GM18867 (cell line): ENCODE data around the gene AR.

Experiments used
- ATAC-seq: cut with Tn5 transposase; IDR thresholded peaks from one replicate; pipeline ENCODE4 v1.9.1; 2021; ENCODE audit warnings: mild to moderate bottlenecking, moderate library complexity; ENCODE audit not compliant: unreplicated experiment

The AR gene

GRCh38 chrX:67564475-67564874 lies 20.7 kb downstream of the AR start:
- no peak for ATAC-seq

- no peak for ATAC-seq
These were observed 24.9 kb downstream of the AR start for GRCh38 chrX:67568769-67569168.

GRCh38 chrX:67570839-67571238 lies 27.0 kb downstream of the AR start:
- ATAC-seq, result no peak

DNA sequence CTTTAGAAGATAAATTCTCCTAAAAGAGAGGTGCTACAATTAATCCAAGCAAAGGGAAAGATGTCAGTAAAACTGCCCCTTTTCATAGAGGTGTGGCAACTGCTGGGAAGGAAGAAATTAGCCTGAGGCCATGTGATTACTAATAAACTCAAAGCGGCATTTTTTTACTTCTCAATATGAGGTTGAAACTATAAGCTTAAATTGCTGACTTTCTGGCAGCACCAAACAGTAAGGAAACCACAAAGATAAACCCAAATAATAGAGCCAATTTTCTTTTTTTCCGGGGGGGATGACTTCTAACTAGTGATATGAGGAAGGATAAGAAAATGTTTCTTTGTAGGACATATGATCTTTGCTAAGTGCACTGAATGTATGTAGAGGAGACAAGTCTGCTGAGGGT lies 30.9 kb downstream of the AR start:
- ATAC-seq, result no peak

DNA sequence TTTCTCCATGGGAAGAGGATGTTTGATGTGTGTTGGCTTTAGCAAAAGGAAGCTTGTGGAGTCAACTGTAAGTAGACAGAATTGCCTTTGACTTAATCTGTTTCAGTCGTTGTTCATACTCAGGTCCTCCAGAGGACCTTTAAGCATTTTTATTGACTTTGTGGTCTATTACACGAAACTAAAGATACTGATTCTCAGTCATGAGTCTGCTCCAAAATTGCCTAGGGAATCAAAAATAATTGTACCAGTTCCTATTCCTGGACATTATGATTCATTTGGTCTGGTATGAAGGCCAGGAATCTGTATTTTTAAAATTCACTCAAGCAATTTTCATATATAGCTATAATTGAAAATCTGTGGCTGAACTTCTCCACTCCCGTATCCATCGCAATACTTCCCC lies 38.6 kb downstream of the AR start:
- ATAC-seq, result no peak

DNA sequence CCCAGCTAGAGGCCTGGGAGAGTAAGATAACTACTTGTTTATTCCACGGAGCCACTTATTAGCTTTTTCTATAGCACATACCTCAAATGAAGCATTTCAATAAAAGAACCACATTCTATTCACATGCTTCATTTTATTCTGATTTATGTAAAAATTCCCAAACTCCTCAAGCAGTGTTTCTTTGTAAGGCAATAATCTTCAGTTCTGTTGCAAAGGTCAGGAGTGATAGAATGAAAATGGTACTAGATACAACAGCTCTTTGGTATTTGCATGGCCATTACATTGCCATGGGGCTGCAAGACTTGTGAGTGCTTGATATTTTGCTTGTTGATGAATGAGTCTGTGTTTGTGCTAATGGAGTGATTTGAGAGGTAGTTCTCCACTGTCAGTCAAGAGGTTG lies 39.4 kb downstream of the AR start:
- no peak for ATAC-seq

DNA sequence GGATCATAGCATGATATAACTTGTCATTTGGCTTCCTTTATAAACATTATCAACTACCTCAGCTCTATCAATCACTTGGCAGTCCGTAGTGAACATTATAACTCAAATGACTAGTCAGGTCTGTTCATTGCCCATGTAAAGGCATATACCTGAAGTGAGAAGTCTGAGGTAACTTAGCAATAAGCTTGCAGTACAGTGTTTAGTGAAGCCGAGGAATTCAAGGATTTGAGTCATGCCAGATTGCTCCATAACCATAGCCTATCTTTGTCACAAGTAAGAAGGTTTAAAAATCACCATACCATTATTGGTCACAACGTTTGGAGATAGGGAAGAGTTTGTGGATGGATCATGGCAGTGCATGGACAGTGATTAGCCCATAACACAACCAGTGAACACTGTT lies 41.6 kb downstream of the AR start:
- no peak for ATAC-seq

DNA sequence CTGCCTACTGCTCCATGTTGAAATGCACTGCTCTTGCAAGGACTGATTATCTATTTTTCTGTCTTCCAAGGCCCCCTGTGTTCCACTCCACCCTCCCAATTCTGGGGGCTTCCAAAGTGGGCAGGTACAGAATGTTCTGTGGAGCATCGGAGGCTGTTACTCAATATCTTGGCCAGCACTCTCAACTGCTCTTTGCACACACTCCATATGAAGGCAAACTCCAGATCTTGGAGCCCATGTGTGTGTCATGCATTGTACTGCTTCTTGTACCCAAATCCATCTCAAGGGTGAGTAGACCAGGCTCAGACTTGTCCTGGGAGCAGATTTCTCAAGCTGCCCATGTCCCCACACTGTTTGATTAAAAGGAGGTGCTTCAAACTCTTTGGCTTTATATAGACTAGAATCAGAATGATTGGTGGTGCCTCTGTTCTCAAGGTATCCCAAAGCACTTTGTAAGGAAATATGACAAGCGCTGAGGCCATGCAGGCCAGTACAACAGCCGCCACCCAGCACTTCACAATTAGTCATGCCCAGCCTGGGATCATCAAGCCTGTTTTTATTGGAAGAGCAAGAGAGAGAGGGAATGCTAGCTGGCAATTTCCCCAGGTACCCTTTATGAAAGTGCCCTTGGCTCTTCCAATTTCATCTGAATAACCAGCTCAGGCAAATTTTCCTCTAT lies 44.3 kb downstream of the AR start:
- ATAC-seq, result no peak

DNA sequence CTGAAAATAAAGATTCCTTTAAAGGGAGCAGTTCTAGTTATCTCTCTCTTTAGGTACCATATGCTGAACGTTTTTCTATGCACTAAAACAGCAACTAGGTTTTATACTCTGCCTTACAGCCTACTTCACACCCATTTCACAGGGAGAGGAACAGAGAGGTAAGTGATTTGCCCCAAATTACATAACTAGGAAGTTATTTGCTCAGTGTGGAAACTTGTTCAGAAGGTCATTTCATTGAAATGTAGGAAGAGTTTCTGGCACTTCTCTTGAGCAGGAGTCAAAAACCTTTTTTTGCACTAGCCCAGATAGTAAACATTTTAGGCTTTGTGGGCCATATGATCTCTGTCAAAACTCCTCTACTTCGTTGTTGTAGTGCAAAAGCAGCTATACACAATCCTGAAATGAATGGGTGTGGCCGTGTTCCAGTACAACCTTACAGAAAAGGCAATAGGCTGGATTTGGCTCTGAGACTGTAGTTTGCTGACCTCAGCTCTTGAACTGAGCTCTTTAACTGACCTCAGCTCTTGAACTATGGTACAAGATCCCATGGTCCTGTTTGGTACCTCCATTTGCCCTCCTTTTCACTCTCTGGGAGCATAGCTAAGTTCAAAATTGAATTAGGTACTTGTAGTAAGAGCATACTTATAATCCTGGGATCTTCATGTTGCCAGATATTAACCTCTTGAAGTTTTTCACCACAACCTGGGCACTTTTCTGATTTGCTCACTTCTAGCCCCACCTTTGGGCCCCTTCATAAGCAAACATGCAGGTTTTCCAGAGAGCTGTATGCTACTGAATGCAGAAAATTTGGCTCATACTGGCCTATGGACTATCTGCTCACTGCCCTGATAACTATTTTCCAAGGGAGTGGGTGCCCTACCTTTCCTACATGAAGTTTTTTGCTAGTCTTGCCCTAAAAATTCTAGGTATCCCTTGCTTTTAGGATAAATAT lies 53.3 kb downstream of the AR start:
- no peak for ATAC-seq

GRCh38 chrX:67599532-67599931 lies 55.7 kb downstream of the AR start:
- no peak for ATAC-seq

- ATAC-seq, result no peak
These were observed 58.0 kb downstream of the AR start for GRCh38 chrX:67601771-67602170.

- ATAC-seq, result peak; percentile 91
These were observed 61.3 kb downstream of the AR start for GRCh38 chrX:67604979-67605703.

DNA sequence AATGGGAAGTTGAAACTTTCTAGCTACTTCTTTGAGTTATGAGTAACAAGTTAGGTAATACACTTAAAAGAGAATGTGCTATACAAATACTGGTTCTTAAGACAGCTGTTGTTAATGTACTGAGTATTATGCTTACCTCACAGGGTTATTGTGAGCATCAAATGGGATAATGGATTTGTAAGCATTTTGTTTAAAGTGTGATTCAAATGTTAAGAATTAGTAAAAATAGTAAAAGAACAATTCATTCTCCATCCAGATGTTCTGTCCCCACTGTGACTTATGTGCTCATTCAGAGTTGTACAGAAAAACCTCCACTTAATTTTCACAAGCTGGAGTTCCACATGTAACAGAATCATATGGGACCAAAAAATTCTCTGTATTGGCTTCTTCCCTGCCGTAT lies 63.6 kb downstream of the AR start:
- ATAC-seq, result no peak

GRCh38 chrX:67610282-67610681 lies 66.5 kb downstream of the AR start:
- ATAC-seq, result peak; percentile 79

GRCh38 chrX:67612231-67612630 lies 68.4 kb downstream of the AR start:
- no peak for ATAC-seq

- ATAC-seq, result no peak
These were observed 69.5 kb downstream of the AR start for GRCh38 chrX:67613366-67613765.

GRCh38 chrX:67613996-67614395 lies 70.2 kb downstream of the AR start:
- no peak for ATAC-seq

DNA sequence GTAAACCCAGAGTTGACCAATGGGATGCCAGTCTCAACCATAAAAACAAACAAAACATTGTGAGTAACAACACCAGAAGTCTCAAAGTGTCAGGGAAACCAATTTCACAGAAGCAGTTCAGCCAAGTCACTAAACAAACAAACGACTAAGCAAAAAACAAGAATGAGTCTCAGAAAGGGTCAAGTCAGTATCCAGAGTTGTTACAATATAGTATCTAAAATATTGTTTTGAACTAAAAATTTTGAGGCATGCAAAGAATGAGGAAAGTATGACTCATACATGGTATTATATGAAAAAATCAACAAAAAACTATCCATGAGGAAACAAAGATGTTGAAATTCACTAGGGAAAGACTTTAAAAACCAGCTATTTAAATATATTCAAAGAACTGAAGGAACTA lies 70.6 kb downstream of the AR start:
- ATAC-seq, result no peak

DNA sequence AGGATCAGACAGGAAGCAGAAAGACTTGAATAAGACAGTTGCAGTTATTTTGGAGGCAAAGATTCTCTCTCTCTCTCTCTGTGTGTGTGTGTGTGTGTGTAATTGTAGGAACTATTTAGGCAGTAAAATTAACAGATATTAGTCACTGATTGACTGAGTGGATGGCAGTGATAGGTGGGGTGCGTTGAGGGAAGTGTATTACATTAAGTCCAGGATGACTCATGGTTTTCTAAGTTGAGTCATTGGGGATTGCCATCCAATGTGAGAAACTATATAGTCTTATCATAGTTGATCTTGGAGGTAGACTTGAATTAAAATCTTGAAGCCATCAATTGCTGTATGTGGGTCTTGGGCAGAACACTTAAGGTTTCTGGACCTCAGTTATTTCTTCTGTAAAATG lies 75.4 kb downstream of the AR start:
- peak; percentile 86 for ATAC-seq

DNA sequence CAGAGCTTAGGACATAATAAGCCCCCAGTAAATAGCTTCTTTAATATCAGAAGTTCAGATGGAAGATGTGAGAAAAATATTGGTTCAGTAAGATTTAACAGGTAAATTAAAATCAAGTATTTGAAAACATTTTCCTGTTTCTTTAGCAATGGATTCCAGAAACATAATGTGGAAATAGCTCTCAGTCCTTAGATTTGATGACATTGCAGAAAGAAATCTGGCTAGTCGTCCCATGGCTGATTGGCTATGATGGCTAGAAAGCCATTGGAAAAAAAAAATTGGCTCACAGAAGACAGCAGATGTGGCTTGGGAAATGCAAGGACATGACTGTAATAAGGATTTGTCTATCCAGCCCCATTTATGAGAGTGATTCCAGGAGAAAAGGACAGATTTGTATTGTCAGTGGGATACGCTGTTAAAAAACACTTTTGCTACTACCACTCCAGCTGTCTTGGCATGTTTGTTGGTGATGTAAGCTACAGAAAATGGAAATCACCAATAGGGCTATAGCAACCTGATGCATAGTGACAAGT lies 78.3 kb downstream of the AR start:
- no peak for ATAC-seq

GRCh38 chrX:67624325-67624724 lies 80.5 kb downstream of the AR start:
- ATAC-seq, result no peak
